ENCODE results near the gene UNK.

GRCh38 chr17:75749545-75750389 is 34.8 kb upstream of the UNK start:
- TF ChIP-seq EZH2 (IDR thresholded peaks at IDR 0.05; ENCODE audit: insufficient read depth, poor library complexity, severe bottlenecking), result no peak
- no peak for TF ChIP-seq EZH2phosphoT487 (IDR thresholded peaks at IDR 0.05; ENCODE audit: insufficient read depth, low read depth)
